Measurements from ENCODE around the gene MSH5. TPM values are rescaled to one million over a fixed set of nuclear protein-coding genes. Genes with fewer than 3 reads are reported as not detected.
A peak's percentile ranks its signal among the peaks of the same experiment; 100 is the strongest.

MSH5 gene
- total and polyA plus RNA-seq, 9 of the 15 experiments (the other 6 are each of a cell fraction or from before 2014, with no cell fraction given), result 12.5 to 104 (median 46.6) TPM

- TF ChIP-seq FOXK2 (conservative IDR thresholded peaks at IDR 0.05 in 1 of 2, IDR thresholded peaks at IDR 0.05 in 1 of 2; ENCODE audit: low read depth in 2 of 2) (peak; percentile 37 to 40; a peak in 1 of 4 replicates), LARP7 (IDR thresholded peaks at IDR 0.05) (peak; percentile 84; the same call in 1 of the 2 replicates), ZNF395 (CRISPR knock-in tag; IDR thresholded peaks at IDR 0.05) (peak; percentile 52; the same call in 1 of the 2 replicates), HNRNPL (IDR thresholded peaks at IDR 0.05; ENCODE audit: low read depth, low read length) (no peak), ZSCAN29 (IDR thresholded peaks at IDR 0.05) (no peak), CCAR2 (IDR thresholded peaks at IDR 0.05; ENCODE audit: low read depth, low read length) (0 out of 2 replicates have a peak, but pooled peaks have one; percentile 78), PHB2 (IDR thresholded peaks at IDR 0.05; ENCODE audit: low read depth) (no peak; the same call in 1 of the 2 replicates), CBFB (CRISPR knock-in tag; IDR thresholded peaks at IDR 0.05) (0 out of 2 replicates have a peak, but pooled peaks have one; percentile 67), DMBX1 (CRISPR knock-in tag; IDR thresholded peaks at IDR 0.05; ENCODE audit: borderline replicate concordance) (no peak), CREB1 (IDR thresholded peaks at IDR 0.05) (0 out of 2 replicates have a peak, but pooled peaks have one; percentile 26), CREB1 (CRISPR knock-in tag; IDR thresholded peaks at IDR 0.05) (no peak; the same call in 1 of the 2 replicates), GABPB1 (CRISPR knock-in tag; IDR thresholded peaks at IDR 0.05) (peak; percentile 79), SMARCA5 (IDR thresholded peaks at IDR 0.05) (peak; percentile 91), TAF7 (tag; IDR thresholded peaks at IDR 0.05) (no peak), KLF16 (IDR thresholded peaks at IDR 0.05) (peak; percentile 83), CC2D1A (IDR thresholded peaks at IDR 0.05) (peak; percentile 96), TRIM28 (IDR thresholded peaks at IDR 0.05) (peak; percentile 45; the same call in 1 of the 2 replicates), RUNX1 (IDR thresholded peaks at IDR 0.05; ENCODE audit: low read depth) (peak; percentile 91; the same call in 1 of the 2 replicates), ZNF75A (CRISPR knock-in tag; IDR thresholded peaks at IDR 0.05) (no peak), KDM4B (IDR thresholded peaks at IDR 0.05; ENCODE audit: borderline replicate concordance in 2 of 2, low read depth in 1 of 2) (peak in 1 of 2 experiments; percentile 91; a peak in 2 of 4 replicates), RAD21 (CRISPR knock-in tag; conservative IDR thresholded peaks at IDR 0.05 in 1 of 2, IDR thresholded peaks at IDR 0.05 in 1 of 2) (peak; percentile 99 to 100), TOE1 (IDR thresholded peaks at IDR 0.05; ENCODE audit: borderline replicate concordance) (peak; percentile 81), TOE1 (CRISPR knock-in tag; IDR thresholded peaks at IDR 0.05; ENCODE audit: borderline replicate concordance, low read depth) (0 out of 2 replicates have a peak, but pooled peaks have one; percentile 53), STAG1 (CRISPR knock-in tag; IDR thresholded peaks at IDR 0.05; ENCODE audit: borderline replicate concordance) (peak; percentile 85), ZNF232 (CRISPR knock-in tag; IDR thresholded peaks at IDR 0.05) (0 out of 2 replicates have a peak, but pooled peaks have one; percentile 49), XRCC5 (IDR thresholded peaks at IDR 0.05; ENCODE audit: low read depth, low read length) (peak; percentile 99), MIER1 (IDR thresholded peaks at IDR 0.05; ENCODE audit: low read depth) (peak; percentile 51; the same call in 1 of the 2 replicates), SRSF3 (IDR thresholded peaks at IDR 0.05; ENCODE audit: insufficient read depth, low read length) (no peak), SRF (CRISPR knock-in tag; IDR thresholded peaks at IDR 0.05) (peak in 1 of 2 experiments; percentile 51; a peak in 1 of 4 replicates)
Measured at GRCh38 chr6:31769684-31770371, 30.0 kb downstream of the MSH5 start (continued).
